Urothelium cell line (cell line): Measurements from ENCODE around the gene POTEM.
"Not testable (repeated sequence)": the region's sequence is repeated elsewhere in the genome, so short reads cannot be mapped to it uniquely, and the experiment has no call there.

Source experiments
- DNase-seq: peaks from one replicate; pipeline ENCODE4 v3.0.0; 2011; ENCODE audit warnings: low spot score, mixed read lengths
- FAIRE-seq: peaks from 2 replicates; lab custom pipeline; 2011; peaks lifted over from hg19 to GRCh38; lab: Jason Lieb, UNC

POTEM gene

DNA sequence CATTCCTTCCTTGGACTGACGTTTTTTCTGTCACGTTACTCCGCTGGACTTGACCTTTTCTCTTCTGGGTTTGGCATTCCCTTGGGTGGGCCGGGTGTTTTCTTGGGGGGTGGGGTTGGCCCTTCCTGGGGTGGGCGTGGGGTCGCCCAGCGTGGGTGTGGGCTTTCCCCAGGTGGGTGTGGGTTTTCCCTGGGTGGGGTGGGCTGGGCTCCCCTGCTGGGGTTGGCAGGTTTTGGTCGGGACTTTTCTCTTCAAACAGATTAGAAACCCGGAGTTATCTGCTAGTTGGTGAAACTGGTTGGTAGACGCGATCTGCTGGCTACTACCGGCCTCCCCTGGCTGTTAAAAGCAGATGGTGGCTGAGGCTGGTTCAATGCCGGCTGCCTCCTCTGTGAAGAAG is at the start of gene POTEM:
Gene POTEM (plus strand): TSS at position 301 of the 400 bp plus-strand sequence. CDS start 52 bp downstream, at position 353.
- not testable (repeated sequence) for DNase-seq, FAIRE-seq

DNA sequence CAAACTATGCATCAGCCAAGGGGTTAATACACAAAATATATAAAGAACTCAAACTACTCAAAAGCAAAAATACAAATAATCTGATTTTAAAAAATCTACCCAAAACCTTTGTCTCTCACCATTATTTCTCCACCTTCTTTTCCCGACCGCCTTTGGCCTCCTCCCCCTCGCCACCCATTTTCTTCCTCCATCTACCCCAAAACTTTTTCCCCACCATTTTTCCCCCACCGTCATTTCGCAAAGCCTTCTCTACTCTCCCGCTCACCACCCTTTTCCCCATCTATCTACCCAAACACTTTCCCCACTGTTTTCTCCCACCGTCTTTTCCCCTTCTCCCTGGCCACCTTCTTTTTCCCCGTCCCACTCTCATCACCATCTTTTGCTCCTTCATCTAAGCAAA is 48.9 kb upstream of the POTEM start:
- not testable (repeated sequence) for FAIRE-seq

DNA sequence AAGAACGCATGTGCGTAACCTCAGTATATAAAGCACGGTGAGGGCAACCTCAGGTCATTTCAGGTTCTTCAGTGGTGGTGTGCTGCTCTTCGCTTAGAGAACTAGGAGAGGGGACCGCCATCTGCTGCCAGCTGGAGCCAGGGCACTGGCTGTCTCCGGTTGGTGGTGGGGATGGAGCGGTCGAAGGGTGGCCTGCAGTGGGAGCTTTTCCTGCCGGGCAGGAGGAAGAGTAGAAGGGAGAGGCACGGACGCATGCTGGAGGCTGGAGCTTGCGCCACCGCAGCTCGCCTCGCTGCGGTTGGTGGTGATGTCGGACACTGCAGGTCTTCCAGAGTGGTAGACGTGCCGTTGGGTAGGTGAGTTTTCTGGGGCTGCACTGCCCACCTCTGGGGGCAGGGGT is 47.2 kb upstream of the POTEM start:
- FAIRE-seq: peak; percentile 82

More for the DNA sequence above, 48.9 kb upstream of the POTEM start:
- DNase-seq: not testable (repeated sequence)

DNA sequence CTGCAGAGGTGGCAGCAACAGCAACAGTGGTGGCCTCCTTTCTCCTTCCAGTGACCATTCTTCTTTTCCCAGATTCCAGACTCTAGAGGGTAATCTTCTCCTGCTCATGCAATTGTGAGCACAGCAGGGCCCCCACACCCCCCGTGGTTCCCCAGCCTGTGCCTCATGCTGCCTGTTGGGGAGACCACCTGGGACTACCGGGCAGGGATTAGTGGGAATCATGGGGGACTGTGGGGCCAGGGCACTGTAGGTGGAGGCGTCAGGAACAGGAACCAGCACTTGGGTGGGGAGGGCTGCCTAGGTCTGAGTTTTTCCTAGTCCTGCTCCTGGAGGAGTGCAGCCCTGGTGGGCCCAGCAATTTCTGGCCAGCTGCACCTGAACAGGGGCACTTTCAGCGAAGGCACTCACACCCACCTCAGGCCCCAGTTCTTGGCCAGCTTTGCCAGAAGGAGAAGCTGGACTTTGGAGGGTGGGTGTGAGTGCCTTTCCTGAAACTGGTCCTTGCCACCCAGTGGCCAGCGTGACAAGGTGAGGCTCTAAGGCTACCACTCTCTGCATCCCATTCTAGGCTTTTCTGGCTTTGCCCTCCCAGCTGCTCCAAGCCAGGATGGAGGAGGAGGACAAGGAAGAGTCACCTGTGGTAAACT is 46.1 kb upstream of the POTEM start:
- not testable (repeated sequence) for DNase-seq, FAIRE-seq

More for the DNA sequence above, 47.2 kb upstream of the POTEM start:
- DNase-seq: not testable (repeated sequence)

DNA sequence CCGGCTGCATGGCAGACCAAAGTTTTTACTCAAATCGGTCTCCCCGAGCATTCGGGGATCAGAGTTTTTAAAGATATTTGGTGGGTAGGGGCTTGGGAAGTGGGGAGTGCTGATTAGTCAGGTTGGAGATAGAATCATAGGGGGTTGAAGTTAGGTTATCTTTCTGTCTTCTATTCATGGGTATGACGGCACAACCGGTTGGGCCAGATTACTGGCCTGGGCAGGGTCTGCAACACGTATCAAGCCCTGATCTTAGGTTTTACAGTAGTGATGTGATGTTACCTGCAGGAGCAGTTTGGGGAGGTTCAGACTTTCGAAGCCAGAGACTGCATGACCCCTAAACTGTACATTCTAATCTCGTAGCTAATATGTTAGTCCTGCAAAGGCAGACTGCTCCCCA is 30.4 kb upstream of the POTEM start:
- DNase-seq, FAIRE-seq: not testable (repeated sequence)

DNA sequence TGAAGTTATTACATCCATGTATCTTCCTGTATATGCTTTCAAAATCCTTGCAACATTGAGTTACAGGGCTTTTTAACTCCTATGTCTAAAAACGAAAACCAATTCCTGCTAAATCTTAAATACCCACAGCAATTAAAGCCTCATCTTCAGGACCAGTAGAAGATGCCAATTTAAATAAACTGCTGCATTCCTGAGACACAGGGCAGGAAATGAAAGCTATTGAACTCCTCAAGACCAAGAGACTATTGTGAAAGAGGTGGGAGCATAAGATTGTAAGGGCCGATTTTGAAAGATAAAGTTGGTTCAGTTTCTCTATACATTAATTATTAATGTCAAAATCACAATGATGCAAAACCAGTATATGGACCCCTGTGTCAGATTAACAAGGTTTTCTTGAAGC is 28.5 kb upstream of the POTEM start:
- DNase-seq, FAIRE-seq: not testable (repeated sequence)

DNA sequence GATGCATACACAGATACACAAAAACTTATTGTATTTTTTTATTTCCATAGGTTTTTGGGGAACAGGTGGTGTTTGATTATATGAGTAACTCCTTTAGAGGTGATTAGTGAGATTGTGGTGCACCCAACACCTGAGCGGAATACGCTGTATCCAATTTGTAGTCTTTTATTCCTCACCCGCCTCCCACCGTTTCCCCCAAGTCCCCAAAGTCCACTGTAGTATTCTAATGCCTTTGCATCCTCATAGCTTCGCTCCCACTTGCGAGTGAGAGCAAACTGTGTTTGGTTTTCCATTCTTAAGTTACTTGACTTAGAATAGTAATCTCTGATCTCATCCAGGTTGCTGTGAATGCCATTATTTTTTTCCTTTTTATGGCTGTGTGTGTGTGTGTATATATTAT is 17.3 kb upstream of the POTEM start:
- DNase-seq, FAIRE-seq: not testable (repeated sequence)

DNA sequence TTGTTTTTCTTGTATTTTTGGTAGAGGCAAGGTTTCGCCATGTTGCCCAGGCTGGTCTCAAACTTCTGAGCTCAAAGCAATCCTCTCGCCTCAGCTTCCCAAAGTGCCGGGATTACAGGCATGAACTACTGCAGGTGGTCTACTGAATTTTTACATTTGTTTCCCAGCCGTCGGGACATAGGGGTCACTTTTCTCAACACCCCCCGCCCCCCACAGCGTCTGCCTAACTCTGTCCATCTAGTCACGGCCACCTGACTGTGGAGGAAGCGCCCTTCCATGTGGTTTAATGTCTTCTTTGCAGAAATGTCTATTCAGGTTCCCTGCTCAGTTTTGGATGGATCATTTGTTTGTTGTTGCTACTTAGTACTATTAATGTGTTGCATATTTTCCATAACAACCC is 14.1 kb upstream of the POTEM start:
- not testable (repeated sequence) for FAIRE-seq, DNase-seq

DNA sequence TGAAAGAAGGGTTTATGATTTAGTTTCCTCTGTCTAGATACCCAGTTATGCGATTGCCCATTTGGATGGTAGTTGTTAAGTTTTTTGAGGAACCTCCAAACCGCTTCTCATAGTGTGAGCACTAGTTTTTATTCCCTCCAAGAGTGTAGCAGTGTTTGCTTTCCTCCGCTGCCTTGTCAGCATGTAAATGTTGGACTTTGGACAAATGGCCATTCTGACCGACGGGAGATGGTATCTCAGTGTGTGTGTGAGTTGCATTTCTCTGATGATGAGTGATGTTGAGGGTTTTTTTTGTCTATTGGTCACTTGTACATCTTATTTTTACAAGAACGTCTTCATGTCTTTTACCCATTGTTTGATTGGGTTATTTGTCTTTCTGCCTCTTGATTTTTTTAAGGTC is 11.4 kb upstream of the POTEM start:
- FAIRE-seq, DNase-seq: not testable (repeated sequence)

DNA sequence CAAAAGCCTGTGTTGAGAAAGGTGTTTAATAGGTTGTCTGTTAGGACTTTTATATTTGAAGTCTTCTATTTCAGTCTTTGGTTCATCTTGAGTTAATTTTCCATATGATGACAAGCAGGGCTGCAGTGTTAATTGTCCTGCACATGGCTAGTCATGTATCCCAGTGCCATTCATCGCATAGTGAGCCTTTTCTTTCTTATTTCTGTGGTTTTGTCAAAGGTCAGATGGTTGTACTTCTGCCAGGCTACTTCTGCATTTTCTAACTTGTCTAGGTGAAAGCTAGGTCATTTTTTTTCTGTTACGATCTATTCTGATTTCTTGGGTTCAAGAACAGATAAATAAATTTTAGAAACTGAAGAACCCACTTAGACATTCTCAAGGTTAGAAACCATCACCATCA is 5.7 kb upstream of the POTEM start:
- not testable (repeated sequence) for FAIRE-seq, DNase-seq

DNA sequence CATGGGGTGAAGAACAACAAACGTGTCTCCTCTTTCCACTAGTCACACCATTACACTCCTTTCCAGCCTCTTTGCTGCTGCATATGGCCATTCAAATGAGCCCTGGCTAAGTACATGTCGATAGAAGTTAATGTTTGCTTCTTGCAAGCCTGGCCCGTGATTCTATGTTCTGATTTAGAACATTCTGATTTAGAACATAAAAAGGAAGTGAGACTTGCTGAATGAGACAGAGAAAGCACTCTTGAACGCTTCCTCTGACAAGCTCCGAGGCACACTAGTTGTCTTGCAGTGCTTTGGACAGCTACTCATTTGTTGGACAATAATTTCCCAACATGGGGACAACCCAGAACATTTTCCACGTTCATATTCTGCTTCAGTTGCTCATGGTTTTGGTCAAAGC is 5.1 kb upstream of the POTEM start:
- FAIRE-seq, DNase-seq: not testable (repeated sequence)

DNA sequence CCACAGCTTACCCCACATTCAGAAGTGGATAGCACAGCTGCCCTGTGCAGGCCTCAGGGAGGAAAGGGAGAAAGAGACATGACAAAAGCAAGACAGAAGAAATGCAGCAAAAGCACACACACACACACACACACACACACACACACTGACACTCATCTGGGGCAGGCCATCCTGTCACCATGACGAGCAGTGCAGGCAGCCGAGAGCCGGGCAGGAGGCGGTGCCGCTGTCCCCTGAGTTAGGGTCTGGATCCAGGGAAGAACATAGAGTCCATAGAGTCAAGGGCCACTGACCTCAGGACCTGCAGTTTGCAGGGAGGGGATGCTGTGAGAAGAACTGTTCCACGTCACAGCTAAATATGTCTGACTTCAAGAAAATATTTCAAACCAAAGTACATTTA is 4.0 kb upstream of the POTEM start:
- FAIRE-seq, DNase-seq: not testable (repeated sequence)

DNA sequence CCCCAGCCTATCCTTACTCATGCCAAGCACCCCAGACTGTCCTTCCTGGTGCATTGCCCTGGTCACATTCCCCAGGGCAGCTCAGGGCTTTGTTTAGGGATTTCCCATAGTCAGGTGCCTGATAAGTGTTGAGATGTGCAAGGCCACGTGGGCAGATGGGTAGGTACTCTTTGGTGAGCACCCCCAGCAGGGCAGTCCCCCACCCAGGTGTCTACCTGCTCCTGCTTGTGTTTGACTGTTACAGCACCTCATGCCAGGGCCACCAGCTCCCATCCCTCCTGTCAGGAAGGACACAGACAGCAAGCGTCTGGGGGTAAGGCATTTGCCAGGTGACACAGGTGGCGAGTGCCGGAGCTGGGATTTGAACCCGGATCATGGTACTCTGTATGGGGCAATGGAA is 2.4 kb upstream of the POTEM start:
- not testable (repeated sequence) for FAIRE-seq

DNA sequence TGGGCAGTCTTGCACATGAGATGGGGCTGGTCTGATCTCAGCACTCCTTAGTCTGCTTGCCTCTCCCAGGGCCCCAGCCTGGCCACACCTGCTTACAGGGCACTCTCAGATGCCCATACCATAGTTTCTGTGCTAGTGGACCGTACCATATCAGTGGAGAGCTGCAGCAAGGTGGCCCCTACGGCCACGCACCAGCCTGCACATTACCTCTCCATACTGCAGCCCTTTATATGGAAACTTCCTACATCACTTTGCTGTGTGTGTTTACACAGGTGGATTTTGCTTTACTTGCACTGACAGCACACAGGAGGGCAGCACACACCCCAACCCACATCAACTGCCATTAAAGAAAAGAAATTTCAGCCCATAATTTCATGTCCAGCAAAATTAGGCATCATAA is 35.3 kb downstream of the POTEM start:
- FAIRE-seq, DNase-seq: not testable (repeated sequence)

More for the DNA sequence above, 2.4 kb upstream of the POTEM start:
- not testable (repeated sequence) for DNase-seq

DNA sequence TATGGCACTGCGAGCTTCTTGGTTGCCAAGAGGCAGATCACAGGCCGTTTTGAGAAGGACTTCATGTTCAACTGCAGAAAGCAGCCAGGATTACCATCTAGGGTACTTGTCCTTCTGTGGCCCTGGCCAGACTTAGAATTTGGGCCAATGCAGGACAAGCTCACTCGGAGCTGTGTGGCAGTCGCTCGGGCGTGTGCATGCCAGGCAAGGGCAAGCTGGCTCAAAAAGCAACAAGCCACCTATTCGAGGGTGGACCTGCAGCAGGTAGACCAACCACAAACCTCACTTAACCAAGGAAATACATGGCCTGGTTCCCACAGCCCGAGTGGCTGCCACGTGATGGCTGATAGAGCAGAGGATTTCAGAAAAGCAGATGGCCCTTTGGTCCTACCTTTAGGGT is 39.3 kb downstream of the POTEM start:
- not testable (repeated sequence) for DNase-seq, FAIRE-seq

DNA sequence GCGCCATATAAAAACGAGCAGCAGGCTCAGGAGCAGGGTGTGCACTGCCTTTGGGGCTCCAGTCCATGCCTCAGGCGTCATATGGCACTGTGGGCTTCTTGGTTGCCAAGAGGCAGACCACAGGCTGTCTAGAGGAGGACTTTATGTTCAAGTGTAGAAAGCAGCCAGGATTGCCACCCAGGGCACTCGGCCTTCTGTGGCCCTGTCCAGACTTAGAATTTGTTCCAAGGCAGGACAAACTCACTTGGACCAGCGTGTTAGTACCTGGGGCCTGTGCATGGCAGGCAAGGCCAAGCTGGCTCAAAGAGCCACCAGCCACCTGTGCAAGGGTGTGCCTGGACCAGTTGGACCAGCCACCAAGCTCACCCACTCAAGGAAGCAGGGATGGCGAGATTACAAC is 40.4 kb downstream of the POTEM start:
- DNase-seq, FAIRE-seq: not testable (repeated sequence)

DNA sequence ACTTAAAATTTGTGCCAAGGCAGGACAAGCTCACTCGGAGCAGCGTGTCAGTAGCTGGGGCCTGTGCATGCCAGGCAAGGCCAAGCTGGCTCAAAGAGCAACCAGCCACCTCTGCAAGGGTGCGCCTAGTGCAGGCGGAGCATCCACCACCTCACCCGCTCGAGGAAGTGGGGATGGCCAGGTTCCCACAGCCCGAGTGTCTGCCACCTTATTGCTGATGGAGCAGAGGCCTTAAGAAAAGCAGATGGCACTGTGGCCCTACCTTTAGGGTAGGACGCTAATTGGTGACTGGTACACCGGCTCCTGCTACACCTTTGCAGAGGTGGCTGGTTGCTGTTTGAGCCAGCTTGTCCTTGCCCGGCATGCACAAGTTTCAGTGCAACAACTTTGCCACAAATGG is 43.8 kb downstream of the POTEM start:
- FAIRE-seq, DNase-seq: not testable (repeated sequence)

DNA sequence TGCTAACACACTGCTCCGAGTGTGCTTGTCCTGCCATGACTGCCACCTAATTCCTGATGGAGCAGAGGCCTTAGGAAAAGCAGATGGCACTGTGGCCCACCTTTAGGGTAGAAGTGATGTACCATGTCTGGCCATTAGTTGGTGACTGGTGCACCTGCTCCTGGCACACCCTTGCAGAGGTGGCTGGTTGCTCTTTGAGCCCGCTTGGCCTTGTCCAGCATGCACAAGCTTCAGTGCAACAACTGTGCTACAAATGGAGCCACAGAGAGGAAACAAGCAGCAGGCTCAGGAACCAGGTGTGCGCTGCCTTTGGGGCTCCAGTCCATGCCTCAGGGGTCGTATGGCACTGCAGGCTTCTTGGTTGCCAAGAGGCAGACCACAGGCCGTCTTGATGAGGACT is 44.5 kb downstream of the POTEM start:
- FAIRE-seq, DNase-seq: not testable (repeated sequence)

DNA sequence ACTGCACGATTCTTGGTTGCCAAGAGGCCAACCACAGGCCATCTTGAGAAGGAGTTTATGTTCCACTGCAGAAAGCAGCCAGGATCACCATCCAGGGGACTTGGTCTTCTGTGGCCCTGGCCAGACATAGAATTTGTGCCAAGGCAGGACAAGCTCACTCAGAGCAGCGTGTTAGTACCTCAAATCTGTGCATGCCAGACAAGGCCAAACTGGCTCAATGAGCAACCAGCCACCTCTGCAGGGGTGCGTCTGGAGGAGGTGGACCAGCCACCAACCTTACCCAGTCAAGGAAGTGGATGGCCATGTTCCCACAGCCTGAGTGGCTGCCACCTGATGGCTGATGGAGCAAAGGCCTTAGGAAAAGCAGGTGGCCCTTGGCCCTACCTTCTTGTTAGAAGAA is 48.0 kb downstream of the POTEM start:
- FAIRE-seq: not testable (repeated sequence)

DNA sequence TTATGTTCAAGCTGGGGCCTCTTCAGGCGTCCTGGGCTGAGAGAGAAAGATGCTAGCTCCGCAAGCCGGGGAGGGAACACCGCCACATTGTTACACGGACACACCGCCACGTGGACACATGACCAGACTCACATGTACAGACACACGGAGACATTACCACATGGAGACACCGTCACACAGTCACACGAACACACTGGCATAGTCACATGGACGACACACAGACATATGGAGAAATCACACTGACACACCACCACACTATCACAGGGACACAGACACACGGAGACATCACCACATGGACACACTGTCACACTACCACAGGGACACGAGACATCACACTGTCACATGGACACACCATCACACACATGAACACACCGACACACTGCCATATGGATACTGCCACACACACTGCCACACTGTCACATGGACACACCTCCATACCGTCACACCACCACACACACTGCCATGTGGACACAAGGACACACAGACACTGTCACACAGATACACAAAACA is 57.9 kb downstream of the POTEM start:
- FAIRE-seq: peak; percentile 98
- not testable (repeated sequence) for DNase-seq

More for the DNA sequence above, 48.0 kb downstream of the POTEM start:
- DNase-seq: not testable (repeated sequence)

DNA sequence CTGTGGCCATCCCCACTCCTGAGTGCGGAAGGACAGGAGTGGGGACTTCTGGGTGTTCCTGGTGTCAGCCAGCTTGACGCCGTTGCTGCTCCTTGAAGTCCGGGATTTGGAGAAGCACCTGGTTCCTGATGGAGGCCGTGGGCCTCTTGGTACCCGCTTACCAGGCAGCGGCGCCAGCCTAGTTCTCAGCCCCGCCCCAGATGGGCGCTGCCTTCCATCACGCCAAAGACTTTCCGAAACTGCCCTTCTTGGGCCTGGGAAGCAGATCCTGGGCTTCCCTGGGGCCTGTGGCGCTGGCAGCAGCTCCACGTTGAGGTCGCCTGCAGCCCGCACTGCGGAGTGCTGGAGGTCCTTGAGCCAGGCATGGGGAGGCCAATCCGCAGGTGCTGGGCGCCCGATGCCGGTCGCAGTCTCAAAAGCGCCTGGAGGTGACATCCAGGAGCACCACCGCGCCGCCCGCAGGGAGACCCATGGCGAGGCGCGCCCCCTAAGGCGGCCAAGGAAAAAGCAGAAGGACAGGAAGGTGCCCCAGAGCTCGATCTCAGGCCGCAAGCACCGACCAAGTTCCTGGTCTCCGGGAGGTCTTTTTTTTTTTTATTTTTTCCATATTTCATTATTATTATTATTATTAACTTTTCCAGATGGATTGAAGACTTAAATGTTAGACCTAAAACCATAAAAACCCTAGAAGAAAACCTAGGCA is 59.6 kb downstream of the POTEM start:
- not testable (repeated sequence) for FAIRE-seq, DNase-seq
